H9 (cell line): ENCODE results near the gene CCDC110. TPM values are rescaled to one million over a fixed set of nuclear protein-coding genes. Genes with fewer than 3 reads are reported as not detected.

Source experiments
- DNase-seq: peaks from one replicate; pipeline ENCODE4 v3.0.0-alpha.2; 2017
- H2AFZ ChIP-seq: one replicate; pipeline ENCODE4 v1.6.1; 2013; ENCODE audit warnings: mild to moderate bottlenecking, low read length, control low read depth, moderate library complexity
- H2AK5ac ChIP-seq: 2 replicates; pipeline ENCODE4 v1.6.1; 2013; ENCODE audit warnings: low read length, control low read depth, mixed read lengths; ENCODE audit not compliant: insufficient read length
- H2BK120ac ChIP-seq: one replicate; pipeline ENCODE4 v1.6.1; 2013; ENCODE audit warnings: low read depth, mild to moderate bottlenecking, low read length, control low read depth, inconsistent platforms; ENCODE audit not compliant: poor library complexity, severe bottlenecking
- H2BK12ac ChIP-seq: 2 replicates; pipeline ENCODE4 v1.6.1; 2013; ENCODE audit warnings: low read length, control low read depth, mixed read lengths, low read depth; ENCODE audit not compliant: insufficient read length
- H2BK15ac ChIP-seq: 2 replicates; pipeline ENCODE4 v1.6.1; 2013; ENCODE audit warnings: low read depth, low read length, control low read depth
- H2BK20ac ChIP-seq: one replicate; pipeline ENCODE4 v1.6.1; 2013; ENCODE audit warnings: low read depth, mild to moderate bottlenecking, low read length, control low read depth, inconsistent platforms; ENCODE audit not compliant: poor library complexity, severe bottlenecking
- H2BK5ac ChIP-seq: 2 replicates; pipeline ENCODE4 v1.6.1; 2013; ENCODE audit warnings: low read length, control low read depth, mixed read lengths; ENCODE audit not compliant: insufficient read length
- H3K14ac ChIP-seq: 2 replicates; pipeline ENCODE4 v1.6.1; 2013; ENCODE audit warnings: low read length, control low read depth; ENCODE audit not compliant: insufficient read depth
- H3K18ac ChIP-seq: 2 replicates; pipeline ENCODE4 v1.6.1; 2013; ENCODE audit warnings: low read depth, mild to moderate bottlenecking, mixed read lengths, low read length, control low read depth; ENCODE audit not compliant: insufficient read length
- H3K23ac ChIP-seq: 2 replicates; pipeline ENCODE4 v1.6.1; 2013; ENCODE audit warnings: low read length, control low read depth, mixed read lengths, low read depth; ENCODE audit not compliant: insufficient read length
- H3K23me2 ChIP-seq: 2 replicates; pipeline ENCODE4 v1.6.1; 2013; ENCODE audit warnings: low read depth, mild to moderate bottlenecking, mixed read lengths, low read length, control low read depth; ENCODE audit not compliant: insufficient read length, poor library complexity, severe bottlenecking
- H3K27ac ChIP-seq: 2 replicates; pipeline ENCODE4 v1.5.1; 2013; ENCODE audit warnings: low read length, control low read depth, mixed read lengths, low read depth; ENCODE audit not compliant: insufficient read length
- H3K27me3 ChIP-seq: 2 replicates; pipeline ENCODE4 v1.6.1; 2013; ENCODE audit warnings: low read length, control low read depth, inconsistent platforms; ENCODE audit not compliant: insufficient read depth
- H3K4ac ChIP-seq: 2 replicates; pipeline ENCODE4 v1.6.1; 2013; ENCODE audit warnings: low read depth, mild to moderate bottlenecking, control low read depth, inconsistent platforms, low read length, moderate library complexity
- H3K4me1 ChIP-seq: 2 replicates; pipeline ENCODE4 v1.6.1; 2013; ENCODE audit warnings: low read length, control low read depth, inconsistent platforms; ENCODE audit not compliant: insufficient read depth
- H3K4me2 ChIP-seq: 2 replicates; pipeline ENCODE4 v1.6.1; 2013; ENCODE audit warnings: low read length, control low read depth, mixed read lengths; ENCODE audit not compliant: insufficient read length, insufficient read depth
- H3K56ac ChIP-seq: 2 replicates; pipeline ENCODE4 v1.6.1; 2013; ENCODE audit warnings: low read depth, mild to moderate bottlenecking, mixed read lengths, low read length, control low read depth; ENCODE audit not compliant: insufficient read length
- H3K79me1 ChIP-seq: 2 replicates; pipeline ENCODE4 v1.6.1; 2013; ENCODE audit warnings: low read depth, mild to moderate bottlenecking, moderate library complexity, low read length, control low read depth, inconsistent platforms; ENCODE audit not compliant: insufficient read depth, poor library complexity, severe bottlenecking
- H3K79me2 ChIP-seq: 2 replicates; pipeline ENCODE4 v1.6.1; 2013; ENCODE audit warnings: low read length, control low read depth, inconsistent platforms; ENCODE audit not compliant: insufficient read depth
- H3K9ac ChIP-seq: 2 replicates; pipeline ENCODE4 v1.6.1; 2013; ENCODE audit warnings: low read length, control low read depth, mixed read lengths; ENCODE audit not compliant: insufficient read length; ENCODE audit errors: extremely low read depth
- H3K9me3 ChIP-seq: one replicate; pipeline ENCODE4 v1.6.1; 2013; ENCODE audit warnings: low read depth, low read length, inconsistent platforms; ENCODE audit not compliant: control insufficient read depth
- H3T11ph ChIP-seq: one replicate; pipeline ENCODE4 v1.6.1; 2013; ENCODE audit warnings: mild to moderate bottlenecking, low read length, control low read depth, inconsistent platforms
- H4K20me1 ChIP-seq: one replicate; pipeline ENCODE4 v1.6.1; 2013; ENCODE audit not compliant: control insufficient read depth, insufficient read length, insufficient read depth
- H4K5ac ChIP-seq: 2 replicates; pipeline ENCODE4 v1.6.1; 2013; ENCODE audit warnings: low read depth, mild to moderate bottlenecking, mixed read lengths, low read length, control low read depth; ENCODE audit not compliant: insufficient read length
- H4K8ac ChIP-seq: replicated peaks from 2 replicates; pipeline ENCODE4 v1.6.1; 2013; ENCODE audit warnings: low read length, control low read depth, mixed read lengths, low read depth; ENCODE audit not compliant: insufficient read length
- H4K91ac ChIP-seq: 2 replicates; pipeline ENCODE4 v1.6.1; 2013; ENCODE audit warnings: low read depth, mild to moderate bottlenecking, moderate library complexity, mixed read lengths, low read length, control low read depth; ENCODE audit not compliant: insufficient read length
- H3K27ac Mint-ChIP-seq, 3 experiments: 2 replicates in 2 of 3; 3 replicates in 1 of 3; pipeline ENCODE4 v1.8.0; 2020 to 2021; ENCODE audit warnings: mixed read lengths in 3 of 3, mild to moderate bottlenecking in 1 of 3, moderate library complexity in 1 of 3
- H3K27me3 Mint-ChIP-seq: 2 replicates; pipeline ENCODE4 v1.8.0; 2021; ENCODE audit warnings: low read depth, mild to moderate bottlenecking, moderate library complexity, mixed read lengths
- H3K36me3 Mint-ChIP-seq, 3 experiments: 2 replicates in 2 of 3; 3 replicates in 1 of 3; pipeline ENCODE4 v1.8.0; 2020 to 2021; ENCODE audit warnings: low read depth in 3 of 3, mixed read lengths in 3 of 3; ENCODE audit not compliant: insufficient read depth in 1 of 3
- H3K4me1 Mint-ChIP-seq, 2 experiments: 2 replicates each; pipeline ENCODE4 v1.8.0; 2020; ENCODE audit warnings: mixed read lengths in 2 of 2
- H3K4me3 Mint-ChIP-seq, 2 experiments: 2 replicates in 1 of 2; 3 replicates in 1 of 2; pipeline ENCODE4 v1.8.0; 2020 to 2021; ENCODE audit warnings: mild to moderate bottlenecking in 2 of 2, mixed read lengths in 2 of 2, moderate library complexity in 1 of 2
- H3K9me3 Mint-ChIP-seq, 2 experiments: 2 replicates in 1 of 2; 3 replicates in 1 of 2; pipeline ENCODE4 v1.8.0; 2020; ENCODE audit warnings: mild to moderate bottlenecking in 2 of 2, mixed read lengths in 2 of 2, moderate library complexity in 1 of 2
- WGBS: extraction: QIAGEN DNeasy Blood & Tissue Kit; methylation state at CpG from one replicate; pipeline ENCODE4 v1.1.7; 2013; ENCODE audit warnings: missing lambda C conversion rate, low lambda C conversion rate, mixed read lengths; ENCODE audit not compliant: insufficient read length; ENCODE audit errors: extremely low coverage; 5-methylcytosine and 5-hydroxymethylcytosine counted together
- total RNA-seq: library from RNA; stranded (reverse); gene quantifications from 2 replicates; pipeline ENCODE4 v1.2.1, GENCODE V29; 2021
- TF ChIP-seq, protein P1 (sequence below): fragments of 200-600 bp; sonication (generic); conservative IDR thresholded peaks from 3 replicates; pipeline ENCODE4 v1.8.0; 2021; ENCODE audit warnings: antibody characterized with exemption, mild to moderate bottlenecking

Gene CCDC110
- total RNA-seq, 1 experiment from 2014 or later: 2.3 TPM

DNA sequence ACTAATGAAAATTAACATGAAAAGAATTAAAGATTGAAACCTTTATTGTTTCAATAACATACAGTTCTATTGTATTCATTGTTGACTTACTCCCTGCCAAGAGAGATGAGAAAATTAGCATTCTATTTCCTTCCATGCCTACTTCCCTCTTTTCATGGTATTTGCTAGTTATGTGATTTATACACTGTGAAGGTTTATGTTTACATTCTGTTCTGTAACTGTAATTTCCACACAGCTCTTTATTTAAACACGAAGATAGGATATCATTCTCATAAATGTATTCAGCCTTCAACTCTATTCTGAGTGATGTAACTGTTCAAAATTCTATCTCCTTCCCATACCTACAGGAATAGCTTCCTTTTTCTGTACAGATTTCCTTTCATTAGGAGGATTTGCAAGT, 6.6 kb downstream of the CCDC110 start:
- H3K9me3 ChIP-seq: no peaks in the 10 kb centered on the region
- H4K5ac ChIP-seq: no peak overlapping the region
- H3K27ac ChIP-seq: no peak overlapping the region
- no peak overlapping the region for H2BK15ac ChIP-seq
- no peak overlapping the region for H2BK20ac ChIP-seq
- TF ChIP-seq, protein P1, sequence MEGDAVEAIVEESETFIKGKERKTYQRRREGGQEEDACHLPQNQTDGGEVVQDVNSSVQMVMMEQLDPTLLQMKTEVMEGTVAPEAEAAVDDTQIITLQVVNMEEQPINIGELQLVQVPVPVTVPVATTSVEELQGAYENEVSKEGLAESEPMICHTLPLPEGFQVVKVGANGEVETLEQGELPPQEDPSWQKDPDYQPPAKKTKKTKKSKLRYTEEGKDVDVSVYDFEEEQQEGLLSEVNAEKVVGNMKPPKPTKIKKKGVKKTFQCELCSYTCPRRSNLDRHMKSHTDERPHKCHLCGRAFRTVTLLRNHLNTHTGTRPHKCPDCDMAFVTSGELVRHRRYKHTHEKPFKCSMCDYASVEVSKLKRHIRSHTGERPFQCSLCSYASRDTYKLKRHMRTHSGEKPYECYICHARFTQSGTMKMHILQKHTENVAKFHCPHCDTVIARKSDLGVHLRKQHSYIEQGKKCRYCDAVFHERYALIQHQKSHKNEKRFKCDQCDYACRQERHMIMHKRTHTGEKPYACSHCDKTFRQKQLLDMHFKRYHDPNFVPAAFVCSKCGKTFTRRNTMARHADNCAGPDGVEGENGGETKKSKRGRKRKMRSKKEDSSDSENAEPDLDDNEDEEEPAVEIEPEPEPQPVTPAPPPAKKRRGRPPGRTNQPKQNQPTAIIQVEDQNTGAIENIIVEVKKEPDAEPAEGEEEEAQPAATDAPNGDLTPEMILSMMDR: no peak
- no peak overlapping the region for H3K4me2 ChIP-seq
- H2AK5ac ChIP-seq: no peak overlapping the region
- no peak overlapping the region for H3T11ph ChIP-seq
- Mint-ChIP-seq H3K4me1 (peaks cover 29 to 35% of the 10 kb centered on the region in 2 experiments), H3K36me3 (peaks cover 0 to 3% (median 0%) of the 10 kb centered on the region in 3 experiments; a peak in 2 of 7 replicates), H3K27ac (no peak overlapping the region), H3K4me3 (no peak overlapping the region), H3K27me3 (peaks cover 16% of the 10 kb centered on the region), H3K9me3 (no peaks in the 10 kb centered on the region; a peak in 1 of 5 replicates)
- no peaks in the 10 kb centered on the region; the same call in 1 of the 2 replicates for H3K4me1 ChIP-seq
- no peaks in the 10 kb centered on the region for H4K20me1 ChIP-seq
- DNase-seq: no peak
- no peaks in the 10 kb centered on the region for H3K79me1 ChIP-seq
- no peak overlapping the region for H3K56ac ChIP-seq
- H3K79me2 ChIP-seq: no peaks in the 10 kb centered on the region
- no peak overlapping the region for H4K8ac ChIP-seq
- no peak overlapping the region for H2BK120ac ChIP-seq
- H3K23ac ChIP-seq: no peak overlapping the region
- H3K18ac ChIP-seq: no peak overlapping the region
- no peak overlapping the region for H3K4ac ChIP-seq
- no peaks in the 10 kb centered on the region for H3K27me3 ChIP-seq
- H2AFZ ChIP-seq: no peak overlapping the region
- H3K23me2 ChIP-seq: no peaks in the 10 kb centered on the region
- H3K9ac ChIP-seq: no peak overlapping the region
- no peak overlapping the region for H3K14ac ChIP-seq
- no peak overlapping the region for H2BK12ac ChIP-seq
- no CpG with 5 or more reads among the region's 1 CpG for WGBS
- H4K91ac ChIP-seq: no peak overlapping the region
- no peak overlapping the region for H2BK5ac ChIP-seq
